IMR-90 (cell line): ENCODE data around the gene CTDSPL. TPM values are rescaled to one million over a fixed set of nuclear protein-coding genes. Genes with fewer than 3 reads are reported as not detected.

Experiments
- ATAC-seq: fragments of 200-7000 bp; cut with Tn5 transposase; 2 replicates; pipeline ENCODE4 v1.9.1; 2020; ENCODE audit warnings: low read depth, mild to moderate bottlenecking, moderate library complexity
- BruUV-seq: library from RNA; stranded (reverse); fragments of 400-500 nt; replicated peaks from 2 replicates; lab custom pipeline; 2021; lab: Mats Ljungman, UMichigan
- CTCF ChIA-PET: fragments of 300-600 bp; formaldehyde crosslinking; extraction: SDS; loops from one replicate; lab custom pipeline; 2021; ENCODE audit warnings: antibody characterized with exemption; lab: Yijun Ruan, JAX
- POLR2A ChIA-PET: fragments of 300-600 bp; sonication (Branson Sonifier 250); formaldehyde crosslinking; loops from one replicate; lab custom pipeline; 2022; ENCODE audit warnings: antibody characterized with exemption; ENCODE audit not compliant: unreplicated experiment; lab: Charles Lee
- DNase-seq: peaks from one replicate; pipeline ENCODE4 v3.0.0; 2013
- H2AFZ ChIP-seq: replicated peaks from 2 replicates; pipeline ENCODE3; 2013; ENCODE audit warnings: low read length, mild to moderate bottlenecking; ENCODE audit not compliant: poor library complexity
- H2AK5ac ChIP-seq: 2 replicates; pipeline ENCODE4 v1.6.1; 2013; ENCODE audit warnings: low read depth, low read length, inconsistent platforms
- H2AK9ac ChIP-seq: replicated peaks from 2 replicates; pipeline ENCODE3; 2013; ENCODE audit warnings: mild to moderate bottlenecking, low read depth, low read length, moderate library complexity; ENCODE audit not compliant: poor library complexity
- H2BK120ac ChIP-seq: 2 replicates; pipeline ENCODE4 v1.6.1; 2013; ENCODE audit warnings: low read depth, low read length, inconsistent platforms
- H2BK15ac ChIP-seq: 3 replicates; pipeline ENCODE4 v1.6.1; 2013; ENCODE audit warnings: low read depth, low read length, inconsistent platforms
- H2BK20ac ChIP-seq: 2 replicates; pipeline ENCODE4 v1.6.1; 2013; ENCODE audit warnings: low read depth, mild to moderate bottlenecking, inconsistent platforms, low read length, moderate library complexity
- H2BK5ac ChIP-seq: 2 replicates; pipeline ENCODE4 v1.6.1; 2013; ENCODE audit warnings: mild to moderate bottlenecking, low read depth, low read length, inconsistent platforms; ENCODE audit not compliant: poor library complexity, severe bottlenecking
- H3K14ac ChIP-seq: replicated peaks from 2 replicates; pipeline ENCODE4 v1.6.1; 2013; ENCODE audit warnings: low read depth, low read length, inconsistent platforms
- H3K18ac ChIP-seq: 2 replicates; pipeline ENCODE4 v1.6.1; 2013; ENCODE audit warnings: low read depth, low read length, control low read depth
- H3K23ac ChIP-seq: 2 replicates; pipeline ENCODE4 v1.6.1; 2013; ENCODE audit warnings: low read depth, low read length, inconsistent platforms
- H3K27ac ChIP-seq: 2 replicates; pipeline ENCODE4 v1.5.1; 2013; ENCODE audit warnings: mild to moderate bottlenecking, control low read depth, low read length; ENCODE audit not compliant: insufficient read depth
- H3K27me3 ChIP-seq: 2 replicates; pipeline ENCODE4 v1.6.1; 2013; ENCODE audit warnings: low read length; ENCODE audit not compliant: control insufficient read depth, insufficient read depth
- H3K36me3 ChIP-seq: 2 replicates; pipeline ENCODE4 v1.6.1; 2013; ENCODE audit warnings: low read length, mixed read lengths; ENCODE audit not compliant: control insufficient read depth, insufficient read depth
- H3K4ac ChIP-seq: 2 replicates; pipeline ENCODE4 v1.6.1; 2013; ENCODE audit warnings: low read depth, low read length, inconsistent platforms
- H3K4me1 ChIP-seq: 2 replicates; pipeline ENCODE4 v1.6.1; 2013; ENCODE audit warnings: low read length, mixed read lengths; ENCODE audit not compliant: control insufficient read depth, insufficient read depth
- H3K4me2 ChIP-seq: 2 replicates; pipeline ENCODE4 v1.6.1; 2013; ENCODE audit warnings: low read depth, mild to moderate bottlenecking, control low read depth, low read length, moderate library complexity
- H3K4me3 ChIP-seq: 2 replicates; pipeline ENCODE4 v1.5.1; 2013; ENCODE audit warnings: low read depth, mild to moderate bottlenecking, control low read depth, low read length, moderate library complexity; ENCODE audit not compliant: insufficient read depth
- H3K56ac ChIP-seq: 2 replicates; pipeline ENCODE4 v1.6.1; 2013; ENCODE audit warnings: low read length, inconsistent platforms; ENCODE audit not compliant: insufficient read depth; ENCODE audit errors: extremely low read depth
- H3K79me1 ChIP-seq, 2 experiments: 2 replicates each; pipeline ENCODE4 v1.6.1; 2013; ENCODE audit warnings: low read length in 2 of 2, inconsistent platforms in 1 of 2, low read depth in 1 of 2
- H3K9ac ChIP-seq: 2 replicates; pipeline ENCODE4 v1.6.1; 2013; ENCODE audit warnings: low read depth, low read length, control low read depth
- H3K9me1 ChIP-seq: 2 replicates; pipeline ENCODE4 v1.6.1; 2013; ENCODE audit warnings: low read length, inconsistent platforms; ENCODE audit not compliant: insufficient read depth
- H3K9me3 ChIP-seq: 2 replicates; pipeline ENCODE4 v1.6.1; 2013; ENCODE audit warnings: low read length; ENCODE audit not compliant: control insufficient read depth, insufficient read depth
- H4K20me1 ChIP-seq: 2 replicates; pipeline ENCODE4 v1.6.1; 2013; ENCODE audit warnings: low read length, inconsistent platforms; ENCODE audit not compliant: insufficient read depth
- H4K5ac ChIP-seq: 2 replicates; pipeline ENCODE4 v1.6.1; 2013; ENCODE audit warnings: mild to moderate bottlenecking, low read depth, low read length, control low read depth
- H4K8ac ChIP-seq, 2 experiments: 2 replicates each; pipeline ENCODE4 v1.6.1; 2013; ENCODE audit warnings: low read depth in 2 of 2, low read length in 2 of 2, control low read depth in 1 of 2, inconsistent platforms in 1 of 2
- H4K91ac ChIP-seq: 2 replicates; pipeline ENCODE4 v1.6.1; 2013; ENCODE audit warnings: low read depth, low read length, inconsistent platforms; ENCODE audit not compliant: insufficient read depth
- BHLHE40 ChIP-seq: fragments of 150-350 bp; IDR thresholded peaks from 2 replicates; pipeline ENCODE4 v1.6.1; 2016; ENCODE audit warnings: mild to moderate bottlenecking, low read depth, low read length
- CEBPB ChIP-seq: IDR thresholded peaks from 2 replicates; pipeline ENCODE4 v1.6.1; 2012; ENCODE audit warnings: low read depth, low read length, improper control_type of control experiment
- CHD1 ChIP-seq: IDR thresholded peaks from 2 replicates; pipeline ENCODE4 v1.6.1; 2012; ENCODE audit warnings: low read depth, low read length, improper control_type of control experiment
- CTCF ChIP-seq: conservative IDR thresholded peaks from 2 replicates; pipeline ENCODE4 v1.5.1; 2012; ENCODE audit warnings: mild to moderate bottlenecking, low read depth, low read length, improper control_type of control experiment
- ELK1 ChIP-seq: fragments of 150-350 bp; IDR thresholded peaks from 2 replicates; pipeline ENCODE4 v1.6.1; 2016; ENCODE audit warnings: low read depth, mild to moderate bottlenecking, low read length, moderate library complexity, borderline replicate concordance
- FOS ChIP-seq: fragments of 150-350 bp; IDR thresholded peaks from 2 replicates; pipeline ENCODE4 v1.6.1; 2016; ENCODE audit warnings: low read depth, low read length
- MAFK ChIP-seq: IDR thresholded peaks from 2 replicates; pipeline ENCODE4 v1.6.1; 2012; ENCODE audit warnings: low read depth, low read length, improper control_type of control experiment
- MAZ ChIP-seq: IDR thresholded peaks from 2 replicates; pipeline ENCODE4 v1.6.1; 2012; ENCODE audit warnings: low read depth, mild to moderate bottlenecking, low read length, improper control_type of control experiment, moderate library complexity, borderline replicate concordance
- MXI1 ChIP-seq: IDR thresholded peaks from 2 replicates; pipeline ENCODE4 v1.6.1; 2012; ENCODE audit warnings: low read depth, mild to moderate bottlenecking, low read length, moderate library complexity, borderline replicate concordance
- NFE2L2 ChIP-seq: fragments of 150-350 bp; IDR thresholded peaks from 2 replicates; pipeline ENCODE4 v1.6.1; 2016; ENCODE audit warnings: low read depth, mild to moderate bottlenecking, low read length
- POLR2A ChIP-seq: IDR thresholded peaks from 2 replicates; pipeline ENCODE4 v1.6.1; 2012; ENCODE audit warnings: mild to moderate bottlenecking, low read depth, low read length
- RAD21 ChIP-seq: IDR thresholded peaks from 2 replicates; pipeline ENCODE4 v1.6.1; 2012; ENCODE audit warnings: low read length, improper control_type of control experiment
- RCOR1 ChIP-seq: IDR thresholded peaks from 2 replicates; pipeline ENCODE4 v1.6.1; 2012; ENCODE audit warnings: mild to moderate bottlenecking, low read length, improper control_type of control experiment; ENCODE audit not compliant: insufficient replicate concordance
- RFX5 ChIP-seq: IDR thresholded peaks from 2 replicates; pipeline ENCODE4 v1.8.0; 2012; ENCODE audit warnings: low read depth, mild to moderate bottlenecking, low read length, moderate library complexity
- SMC3 ChIP-seq: fragments of 150-350 bp; IDR thresholded peaks from 2 replicates; pipeline ENCODE4 v1.6.1; 2016; ENCODE audit warnings: low read depth, mild to moderate bottlenecking, antibody characterized with exemption, low read length, moderate library complexity
- USF2 ChIP-seq: fragments of 150-350 bp; IDR thresholded peaks from 2 replicates; pipeline ENCODE4 v1.6.1; 2017; ENCODE audit warnings: mild to moderate bottlenecking, antibody characterized with exemption, low read length, low read depth
- WGBS, 2 experiments: methylation state at CpG; one replicate each; pipeline versions ENCODE4 v1.1.5 to v1.1.7; 2013; ENCODE audit warnings: missing lambda C conversion rate in 2 of 2; ENCODE audit not compliant: insufficient read length in 1 of 2; ENCODE audit errors: extremely low coverage in 2 of 2; 5-methylcytosine and 5-hydroxymethylcytosine counted together
- dilution Hi-C: fragments of 300-500 bp; cut with HindIII; formaldehyde crosslinking; loops from one replicate; pipeline ENCODE4 v1.14.3; 2018; ENCODE audit warnings: low sequenced_read_pairs; ENCODE audit not compliant: unreplicated experiment
- in situ Hi-C: fragments of 300-500 bp; cut with MboI; formaldehyde crosslinking; loops from 3 replicates; pipeline ENCODE4 v1.14.3; 2019; ENCODE audit warnings: low sequenced_read_pairs, inconsistent platforms, mixed read lengths
- intact Hi-C: fragments of 100-400 bp; cut with micrococcal nuclease; formaldehyde crosslinking; loops from 2 replicates; pipeline ENCODE4 v1.10.0; 2022
- polyA plus RNA-seq, 3 experiments: library from polyadenylated mRNA; depleted of rRNA; stranded (reverse); fragments of >200 nt; gene quantifications; 2 replicates each; pipeline ENCODE4 v1.2.3, GENCODE V29; 2012; ENCODE audit warnings: low replicate concordance in 1 of 3
- total RNA-seq: library from RNA; depleted of rRNA; stranded (reverse); fragments of >200 nt; gene quantifications from 2 replicates; pipeline ENCODE4 v1.2.3, GENCODE V29; 2012

The CTDSPL gene
- total and polyA plus RNA-seq, 2 of the 4 experiments (the other 2 are of a cell fraction): 24.5 to 29.0 TPM

- H2BK5ac ChIP-seq: no peak overlapping the region
- H3K9me3 ChIP-seq: no peaks in the 10 kb centered on the region
- no peak overlapping the region for H2BK120ac ChIP-seq
- H3K27ac ChIP-seq: no peak overlapping the region
- no peak overlapping the region for H2BK20ac ChIP-seq
- H4K5ac ChIP-seq: no peak overlapping the region
- dilution Hi-C loops: no loop called here
- H3K4me2 ChIP-seq: no peak overlapping the region
- H3K36me3 ChIP-seq: peaks cover 26% of the 10 kb centered on the region
- H2BK15ac ChIP-seq: no peak overlapping the region
- H2AK9ac ChIP-seq: no peak overlapping the region
- no peak overlapping the region for H3K56ac ChIP-seq
- H3K9ac ChIP-seq: no peak overlapping the region
- intact Hi-C loops: no loop called here
- no peak overlapping the region for H3K4ac ChIP-seq
- no peak overlapping the region for H3K14ac ChIP-seq
- no peak for TF ChIP-seq FOS
- TF ChIP-seq CHD1: no peak
- TF ChIP-seq POLR2A: no peak
- no peak for TF ChIP-seq BHLHE40
- no peak for TF ChIP-seq MAFK
- no peak for TF ChIP-seq RCOR1
- TF ChIP-seq RFX5: no peak
- TF ChIP-seq CTCF: no peak
- no peak for TF ChIP-seq MXI1
- TF ChIP-seq ELK1: no peak
- no peak for TF ChIP-seq CEBPB
- TF ChIP-seq RAD21: no peak
- no peak for TF ChIP-seq USF2
- TF ChIP-seq NFE2L2: no peak
- TF ChIP-seq MAZ: no peak
- TF ChIP-seq SMC3: no peak
- peaks cover 17% of the 10 kb centered on the region for H3K9me1 ChIP-seq
- DNase-seq (no peak), ATAC-seq (no peak)
- ChIA-PET CTCF (interaction anchor here (0.6 to 2.6 kb wide), 5 partner anchors 29 to 449 kb away, joined by 3 to 31 read pairs (median 4); no protein-coding TSS in a partner anchor), POLR2A (no interaction called here)
- no peak overlapping the region for H3K23ac ChIP-seq
- in situ Hi-C loops: no loop called here
- no peak overlapping the region for H4K8ac ChIP-seq
- H3K27me3 ChIP-seq: no peaks in the 10 kb centered on the region
- no peak overlapping the region for H3K18ac ChIP-seq
- no peak overlapping the region for H3K4me3 ChIP-seq
- H4K91ac ChIP-seq: no peak overlapping the region
- H4K20me1 ChIP-seq: peaks cover 6% of the 10 kb centered on the region; the same call in 1 of the 2 replicates
- no peak overlapping the region for H2AK5ac ChIP-seq
- peaks cover 4% of the 10 kb centered on the region; the same call in 1 of the 2 replicates for H3K4me1 ChIP-seq
- 100% methylated on average over 1 of the region's 9 CpGs; no CpG with 5 or more reads in 1 of the 2 experiments for WGBS, 2 experiments
- no peak overlapping the region for H2AFZ ChIP-seq
- H3K79me1 ChIP-seq: peaks cover under 1 to 9% of the 10 kb centered on the region in 2 experiments; a peak in 2 of 4 replicates
- BruUV-seq: no TSS peak
Measured at GRCh38 chr3:37968199-37968598, 106.5 kb downstream of the CTDSPL start.
